Pancreas (tissue), 10 donors: ENCODE results near the gene SAA2. TPM values are rescaled to one million over a fixed set of nuclear protein-coding genes. Genes with fewer than 3 reads are reported as not detected.
"Not testable (repeated sequence)": the region's sequence is repeated elsewhere in the genome, so short reads cannot be mapped to it uniquely, and the experiment has no call there.

Experiments
- ATAC-seq, 4 donors: fragments of 200-7000 bp; cut with Tn5 transposase; one replicate each; pipeline versions ENCODE4 v1.8.0 to v1.9.1; 2020; ENCODE audit warnings: mild to moderate bottlenecking in 4 of 4, moderate library complexity in 4 of 4
- DNase-seq, 6 donors: peaks; one replicate each; pipeline ENCODE4 v3.0.0-alpha.2; 2020
- FAIRE-seq: peaks from 2 replicates; lab custom pipeline; 2012; peaks lifted over from hg19 to GRCh38; lab: Jason Lieb, UNC
- H3K27ac ChIP-seq, 4 donors: fragments of 200-600 bp; sonication (generic); 1 replicate in 3 of 4; 2 replicates in 1 of 4; pipeline versions ENCODE4 v1.5.0 to v1.8.0; 2020
- H3K27me3 ChIP-seq, 4 donors: fragments of 200-600 bp; one replicate each; pipeline ENCODE4 v1.8.0; 2021
- H3K36me3 ChIP-seq, 3 donors: fragments of 200-600 bp; sonication (generic) in 1 of 3; one replicate each; pipeline versions ENCODE4 v1.5.0 to v1.8.0; 2020 to 2021
- H3K4me1 ChIP-seq, 3 donors: fragments of 200-600 bp; one replicate each; pipeline ENCODE4 v1.8.0; 2021
- H3K4me3 ChIP-seq, 4 donors: fragments of 200-600 bp; sonication (generic) in 2 of 4; one replicate each; pipeline versions ENCODE4 v1.5.0 to v1.8.0; 2020 to 2021
- H3K9me3 ChIP-seq, 4 donors: fragments of 200-600 bp; one replicate each; pipeline ENCODE4 v1.8.0; 2021
- CTCF ChIP-seq, 4 donors: fragments of 200-600 bp; sonication (generic) in 3 of 4; IDR thresholded peaks; one replicate each; pipeline versions ENCODE4 v1.5.0 to v1.8.0; 2021; ENCODE audit warnings: antibody characterized with exemption in 4 of 4
- WGBS, 2 donors: extraction: QIAGEN DNeasy Blood & Tissue Kit; methylation state at CpG; one replicate each; pipeline ENCODE4 v1.1.7; 2013; 5-methylcytosine and 5-hydroxymethylcytosine counted together
- intact Hi-C, 3 donors: fragments of 100-400 bp; cut with DNase I; formaldehyde crosslinking; loops; one replicate each; pipeline versions ENCODE4 v1.11.1 to v1.14.2; 2022
- polyA plus RNA-seq, 2 donors: library from polyadenylated mRNA; stranded (reverse); fragments of 200-250 nt; gene quantifications; one replicate each; pipeline ENCODE4 v1.2.3, GENCODE V29; 2013
- total RNA-seq, 6 donors: library from RNA; stranded (reverse); fragmentation: NEBNext Ultra II Directional in 4 of 6; extraction: Animal tissue kit (Norgen Biotek cat#: 25700) in 4 of 6; gene quantifications; one replicate each; pipeline versions ENCODE4 v1.2.1 to v1.2.4, GENCODE V29; 2021 to 2023
- donor health status: healthy with polysubstance abuse.
- donor health status: DM: no; HTN: no; CAD: no; lungs with moderate emphysema.
- donor health status: DM: no; HTN: no; CAD: no.
- donor health status: control.
- donor health status: control.
- donor health status: Bipolar disorder and iron deficiency.
- donor health status: DM: yes; HTN: yes; CAD: no.
- donor health status: DM: no; HTN: no; CAD: no.
- donor health status: DM: no; HTN: no; CAD: no.
- donor health status: DM: yes; HTN: yes; CAD: no.

The SAA2 gene
- total and polyA plus RNA-seq, 8 donors: 0.49 to 22.0 (median 8.1) TPM; not detected in 2

GRCh38 chr11:18204771-18205170 lies 43.7 kb downstream of the SAA2 start:
- no peak overlapping the region for H3K4me3 ChIP-seq
- peaks cover 0 to 3% (median 0%) of the 10 kb centered on the region in 4 donors for H3K27me3 ChIP-seq
- TF ChIP-seq CTCF (IDR thresholded peaks at IDR 0.05): no peak
- intact Hi-C loops: no loop called here
- H3K27ac ChIP-seq: no peak overlapping the region
- no peaks in the 10 kb centered on the region for H3K4me1 ChIP-seq
- no peaks in the 10 kb centered on the region for H3K9me3 ChIP-seq
- FAIRE-seq (no peak), DNase-seq (no peak), ATAC-seq (no peak)
- no peaks in the 10 kb centered on the region for H3K36me3 ChIP-seq

- DNase-seq (no peak), FAIRE-seq (no peak), ATAC-seq (no peak)
- no peaks in the 10 kb centered on the region for H3K36me3 ChIP-seq
- no peak overlapping the region for H3K4me3 ChIP-seq
- no peaks in the 10 kb centered on the region for H3K9me3 ChIP-seq
- intact Hi-C loops: no loop called here
- TF ChIP-seq CTCF (IDR thresholded peaks at IDR 0.05): no peak
- H3K27ac ChIP-seq: no peak overlapping the region
- H3K4me1 ChIP-seq: no peaks in the 10 kb centered on the region
- peaks cover 0 to 3% (median 0%) of the 10 kb centered on the region in 4 donors for H3K27me3 ChIP-seq
- WGBS, 2 donors: 78 to 80% methylated on average over 3 of the region's 3 CpGs
Observed at GRCh38 chr11:18204220-18204619, 44.2 kb downstream of the SAA2 start.

GRCh38 chr11:18203723-18204122 lies 44.7 kb downstream of the SAA2 start:
- DNase-seq: no peak
- FAIRE-seq: no peak
- no peak overlapping the region for H3K27ac ChIP-seq
- no peak for ATAC-seq
- peaks cover 0 to 3% (median 0%) of the 10 kb centered on the region in 4 donors for H3K27me3 ChIP-seq
- no peak overlapping the region for H3K4me3 ChIP-seq
- intact Hi-C loops: no loop called here
- H3K9me3 ChIP-seq: no peaks in the 10 kb centered on the region
- H3K36me3 ChIP-seq: no peaks in the 10 kb centered on the region
- TF ChIP-seq CTCF (IDR thresholded peaks at IDR 0.05): no peak
- whole genome bisulfite sequencing, 2 donors: 17 to 21% methylated on average over 6 of the region's 6 CpGs
- H3K4me1 ChIP-seq: no peaks in the 10 kb centered on the region

- H3K36me3 ChIP-seq, H3K27ac ChIP-seq, H3K4me1 ChIP-seq, DNase-seq, FAIRE-seq, H3K27me3 ChIP-seq, intact Hi-C loops, ATAC-seq, H3K9me3 ChIP-seq, H3K4me3 ChIP-seq: not testable (repeated sequence)
- WGBS, 2 donors: 55 to 74% methylated on average over 3 of the region's 3 CpGs
Observed at GRCh38 chr11:18197738-18198137, 50.7 kb downstream of the SAA2 start.

GRCh38 chr11:18196532-18196931 lies 51.9 kb downstream of the SAA2 start:
- FAIRE-seq (no peak), ATAC-seq (no peak), DNase-seq (no peak)
- 80 to 88% methylated on average over 2 of the region's 2 CpGs for WGBS, 2 donors
- Histone ChIP-seq H3K27me3 (no peaks in the 10 kb centered on the region), H3K4me1 (no peaks in the 10 kb centered on the region), H3K36me3 (no peaks in the 10 kb centered on the region), H3K4me3 (no peak overlapping the region), H3K9me3 (no peaks in the 10 kb centered on the region), H3K27ac (no peak overlapping the region)
- no peak for TF ChIP-seq CTCF (IDR thresholded peaks at IDR 0.05)
- intact Hi-C loops: no loop called here

Other genes starting within 250 kb of the SAA2 start
- 10 to 100 TPM; 17.8 to 29.6 (median 24.0) TPM for gene SERGEF, start 235.6 kb downstream of the SAA2 start, total RNA-seq
- 100 to 1,000 TPM in 1 of 2 donors, 10 to 100 TPM in 1; 51.9 to 101 TPM for gene SERGEF, start 235.6 kb downstream of the SAA2 start, polyA plus RNA-seq
- under 1 TPM; 0.03 to 0.35 (median 0.14) TPM for gene TPH1, start 202.4 kb downstream of the SAA2 start, total RNA-seq
- under 1 TPM; 0.23 to 0.47 TPM for gene TPH1, start 202.4 kb downstream of the SAA2 start, polyA plus RNA-seq
- gene SAAL1, start 142.6 kb downstream of the SAA2 start, total RNA-seq: 1 to 10 TPM; 4.6 to 7.4 (median 5.5) TPM
- gene SAAL1, start 142.6 kb downstream of the SAA2 start, polyA plus RNA-seq: 1 to 10 TPM; 7.0 to 8.8 TPM
- not detected for gene MRGPRX3, start 116.1 kb downstream of the SAA2 start, total RNA-seq
- not detected for gene MRGPRX3, start 116.1 kb downstream of the SAA2 start, polyA plus RNA-seq
- gene MRGPRX4, start 75.8 kb downstream of the SAA2 start, total RNA-seq: not detected
- gene MRGPRX4, start 75.8 kb downstream of the SAA2 start, polyA plus RNA-seq: not detected
- gene SAA4, start 11.9 kb downstream of the SAA2 start, total RNA-seq: under 1 TPM in 1 of 6 donors, not detected in 5; 0.44 TPM
- gene SAA4, start 11.9 kb downstream of the SAA2 start, polyA plus RNA-seq: not detected
- 10 to 100 TPM in 3 of 6 donors, 1 to 10 TPM in 2, under 1 TPM in 1; 0.67 to 77.9 (median 10.1) TPM for gene SAA1, start 17.6 kb upstream of the SAA2 start, total RNA-seq
- gene SAA1, start 17.6 kb upstream of the SAA2 start, polyA plus RNA-seq: 10 to 100 TPM in 1 of 2 donors, 1 to 10 TPM in 1; 5.9 to 47.8 TPM
- 1 to 10 TPM; 4.6 to 9.7 (median 7.3) TPM for gene HPS5, start 73.5 kb upstream of the SAA2 start, total RNA-seq
- 1 to 10 TPM; 3.4 to 5.0 TPM for gene HPS5, start 73.5 kb upstream of the SAA2 start, polyA plus RNA-seq
- gene GTF2H1, start 73.9 kb upstream of the SAA2 start, total RNA-seq: 10 to 100 TPM; 13.9 to 23.1 (median 18.2) TPM
- gene GTF2H1, start 73.9 kb upstream of the SAA2 start, polyA plus RNA-seq: 10 to 100 TPM; 11.9 to 20.5 TPM
- 100 to 1,000 TPM in 3 of 6 donors, 10 to 100 TPM in 3; 66.2 to 223 (median 116) TPM for gene LDHA, start 145.9 kb upstream of the SAA2 start, total RNA-seq
- gene LDHA, start 145.9 kb upstream of the SAA2 start, polyA plus RNA-seq: 100 to 1,000 TPM in 1 of 2 donors, 10 to 100 TPM in 1; 75.8 to 100 TPM
- gene LDHC, start 163.7 kb upstream of the SAA2 start, total RNA-seq: under 1 TPM in 2 of 6 donors, not detected in 4; 0.47 to 0.86 TPM
- gene LDHC, start 163.7 kb upstream of the SAA2 start, polyA plus RNA-seq: 1 to 10 TPM in 1 of 2 donors, under 1 TPM in 1; 0.38 to 1.3 TPM
- gene LDHAL6A, start 207.2 kb upstream of the SAA2 start, total RNA-seq: not detected
- under 1 TPM in 1 of 2 donors, not detected in 1; 0.02 TPM for gene LDHAL6A, start 207.2 kb upstream of the SAA2 start, polyA plus RNA-seq